Measurements from ENCODE around the gene MOV10. TPM values are rescaled to one million over a fixed set of nuclear protein-coding genes. Genes with fewer than 3 reads are reported as not detected.

Gene MOV10
- total and polyA plus RNA-seq, 9 of the 15 experiments (the other 6 are each of a cell fraction or from before 2014, with no cell fraction given) = 16.7 to 105 (median 49.5) TPM

GRCh38 chr1:112700290-112701226 is 26.1 kb downstream of the MOV10 start (continued):
- peak; percentile 93 for TF ChIP-seq NCOA1 (IDR thresholded peaks at IDR 0.05; ENCODE audit: low read depth)
- TF ChIP-seq THRB (CRISPR knock-in tag; conservative IDR thresholded peaks at IDR 0.05) = 0 out of 2 replicates have a peak, but pooled peaks have one; percentile 57
- peak; percentile 100 for TF ChIP-seq ZBTB7A (IDR thresholded peaks at IDR 0.05; ENCODE audit: borderline replicate concordance, control insufficient read depth, low read depth, low read length)
- peak; percentile 100 for TF ChIP-seq LEF1 (IDR thresholded peaks at IDR 0.05)
- TF ChIP-seq RB1 (IDR thresholded peaks at IDR 0.05; ENCODE audit: low read depth) = peak; percentile 31; the same call in 1 of the 2 replicates
- TF ChIP-seq ZBED1 (IDR thresholded peaks at IDR 0.05) = peak; percentile 87
- TF ChIP-seq ZNF444 (CRISPR knock-in tag; IDR thresholded peaks at IDR 0.05) = peak; percentile 63; the same call in 1 of the 2 replicates
- peak; percentile 89 for TF ChIP-seq ETV1 (tag; conservative IDR thresholded peaks at IDR 0.05; ENCODE audit: low read depth)
- TF ChIP-seq NFE2L1 (tag; IDR thresholded peaks at IDR 0.05; ENCODE audit: borderline replicate concordance, low read depth) = no peak
- peak in 1 of 2 experiments; percentile 55; a peak in 1 of 4 replicates for TF ChIP-seq NONO (IDR thresholded peaks at IDR 0.05; ENCODE audit: low read depth in 2 of 2, low read length in 1 of 2)
- 0 out of 2 replicates have a peak, but pooled peaks have one; percentile 12 for TF ChIP-seq HSF4 (CRISPR knock-in tag; IDR thresholded peaks at IDR 0.05; ENCODE audit: borderline replicate concordance)
- 0 out of 2 replicates have a peak, but pooled peaks have one; percentile 38 for TF ChIP-seq ZNF23 (CRISPR knock-in tag; IDR thresholded peaks at IDR 0.05)
- peak; percentile 21 for TF ChIP-seq ZBTB17 (CRISPR knock-in tag; IDR thresholded peaks at IDR 0.05)
- TF ChIP-seq ZNF277 (CRISPR knock-in tag; IDR thresholded peaks at IDR 0.05; ENCODE audit: borderline replicate concordance) = no peak
- TF ChIP-seq KAT8 (IDR thresholded peaks at IDR 0.05; ENCODE audit: low read depth) = no peak
- no peak for TF ChIP-seq ID3 (CRISPR knock-in tag; IDR thresholded peaks at IDR 0.05)
- TF ChIP-seq ID3 (tag; IDR thresholded peaks at IDR 0.05) = peak; percentile 41
- TF ChIP-seq FOXM1 (IDR thresholded peaks at IDR 0.05; ENCODE audit: low read depth) = peak; percentile 74
- TF ChIP-seq FOXM1 (CRISPR knock-in tag; IDR thresholded peaks at IDR 0.05; ENCODE audit: low read depth) = 0 out of 2 replicates have a peak, but pooled peaks have one; percentile 61
- TF ChIP-seq ZNF589 (CRISPR knock-in tag; IDR thresholded peaks at IDR 0.05; ENCODE audit: low read depth) = peak; percentile 9
- TF ChIP-seq TFE3 (CRISPR knock-in tag; IDR thresholded peaks at IDR 0.05) = no peak
- no peak for TF ChIP-seq MED1 (CRISPR knock-in tag; IDR thresholded peaks at IDR 0.05; ENCODE audit: borderline replicate concordance)
